Mammary epithelial cell (primary cell): ENCODE data around the gene CST6.

Experiments used
- CTCF ChIP-seq, 2 donors: IDR thresholded peaks in 1 of 2; conservative IDR thresholded peaks in 1 of 2; 2 replicates each; pipeline ENCODE4 v1.5.1; 2011 to 2012; ENCODE audit warnings: inconsistent platforms in 2 of 2, low read length in 2 of 2, mild to moderate bottlenecking in 2 of 2, control low read depth in 1 of 2, low read depth in 1 of 2; ENCODE audit not compliant: insufficient read depth in 1 of 2; ENCODE audit errors: extremely low read depth in 1 of 2
- EZH2 ChIP-seq: IDR thresholded peaks from 2 replicates; pipeline ENCODE4 v1.6.1; 2012; ENCODE audit warnings: low read length, inconsistent platforms, borderline replicate concordance

- TF ChIP-seq CTCF (conservative IDR thresholded peaks at IDR 0.05 in 1 of 2, IDR thresholded peaks at IDR 0.05 in 1 of 2; ENCODE audit: extremely low read depth in 1 of 2, insufficient read depth in 1 of 2, low read depth in 1 of 2, low read length in 2 of 2) (no peak), EZH2 (no peak)
Observed at GRCh38 chr11:65962141-65962564, 49.7 kb upstream of the CST6 start.
